K562 (cell line): Measurements from ENCODE around the gene GGTLC1.
"Not testable (repeated sequence)": the region's sequence is repeated elsewhere in the genome, so short reads cannot be mapped to it uniquely, and the experiment has no call there.

Source experiments
- TF ChIP-seq, protein P1 (sequence below), 3 experiments: IDR thresholded peaks in 2 of 3; conservative IDR thresholded peaks in 1 of 3; 2 replicates each; pipeline ENCODE4 v1.5.1; 2011 to 2012; ENCODE audit warnings: low read length in 3 of 3, mild to moderate bottlenecking in 3 of 3, control low read depth in 2 of 3, improper control_type of control experiment in 1 of 3, inconsistent platforms in 1 of 3, low read depth in 1 of 3, mixed read lengths in 1 of 3, moderate library complexity in 1 of 3; ENCODE audit not compliant: insufficient read depth in 2 of 3
- TF ChIP-seq, protein P2 (sequence below): fragments of 250-450 bp; sonication (Bioruptor Pico); IDR thresholded peaks from 2 replicates; pipeline ENCODE4 v1.8.0; 2022; ENCODE audit warnings: moderate library complexity, mild to moderate bottlenecking, inconsistent platforms

DNA sequence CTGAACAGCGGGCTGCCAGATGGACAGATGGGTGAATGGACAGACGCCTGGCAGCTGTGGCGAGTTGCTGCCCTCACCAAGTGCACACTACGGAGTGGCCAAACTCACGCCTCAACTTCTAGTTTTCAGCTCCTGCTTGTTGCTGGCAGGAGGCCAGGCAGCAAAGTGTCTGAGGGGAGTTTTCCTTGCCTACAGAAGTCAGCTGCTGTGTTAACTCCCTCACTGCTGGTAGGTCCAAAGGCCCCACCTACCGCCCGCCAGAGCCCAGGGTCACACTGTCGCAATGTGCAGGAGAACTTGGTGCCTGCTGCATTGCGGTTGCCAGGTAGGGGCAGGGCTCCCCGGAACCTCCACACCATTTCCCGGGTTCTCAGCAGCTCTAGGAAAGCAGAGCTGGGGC lies 7.6 kb downstream of the GGTLC1 start:
- TF ChIP-seq, protein P1, sequence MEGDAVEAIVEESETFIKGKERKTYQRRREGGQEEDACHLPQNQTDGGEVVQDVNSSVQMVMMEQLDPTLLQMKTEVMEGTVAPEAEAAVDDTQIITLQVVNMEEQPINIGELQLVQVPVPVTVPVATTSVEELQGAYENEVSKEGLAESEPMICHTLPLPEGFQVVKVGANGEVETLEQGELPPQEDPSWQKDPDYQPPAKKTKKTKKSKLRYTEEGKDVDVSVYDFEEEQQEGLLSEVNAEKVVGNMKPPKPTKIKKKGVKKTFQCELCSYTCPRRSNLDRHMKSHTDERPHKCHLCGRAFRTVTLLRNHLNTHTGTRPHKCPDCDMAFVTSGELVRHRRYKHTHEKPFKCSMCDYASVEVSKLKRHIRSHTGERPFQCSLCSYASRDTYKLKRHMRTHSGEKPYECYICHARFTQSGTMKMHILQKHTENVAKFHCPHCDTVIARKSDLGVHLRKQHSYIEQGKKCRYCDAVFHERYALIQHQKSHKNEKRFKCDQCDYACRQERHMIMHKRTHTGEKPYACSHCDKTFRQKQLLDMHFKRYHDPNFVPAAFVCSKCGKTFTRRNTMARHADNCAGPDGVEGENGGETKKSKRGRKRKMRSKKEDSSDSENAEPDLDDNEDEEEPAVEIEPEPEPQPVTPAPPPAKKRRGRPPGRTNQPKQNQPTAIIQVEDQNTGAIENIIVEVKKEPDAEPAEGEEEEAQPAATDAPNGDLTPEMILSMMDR (IDR thresholded peaks at IDR 0.05 in 2 of 3, conservative IDR thresholded peaks at IDR 0.05 in 1 of 3; ENCODE audit: insufficient read depth in 2 of 3, low read depth in 1 of 3, low read length in 3 of 3), result not testable (repeated sequence)
- TF ChIP-seq, protein P2, sequence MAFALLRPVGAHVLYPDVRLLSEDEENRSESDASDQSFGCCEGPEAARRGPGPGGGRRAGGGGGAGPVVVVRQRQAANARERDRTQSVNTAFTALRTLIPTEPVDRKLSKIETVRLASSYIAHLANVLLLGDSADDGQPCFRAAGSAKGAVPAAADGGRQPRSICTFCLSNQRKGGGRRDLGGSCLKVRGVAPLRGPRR (CRISPR knock-in tag), result not testable (repeated sequence)
